LNCAP (cell line): ENCODE measurements around the gene MMP28.

ENCODE experiments used
- CTCF ChIP-seq: fragments of 450-650 bp; IDR thresholded peaks from 2 replicates; pipeline ENCODE4 v1.5.1; 2017; ENCODE audit warnings: mild to moderate bottlenecking

MMP28 gene

GRCh38 chr17:35765756-35766488 lies 29.5 kb downstream of the MMP28 start:
- no peak for TF ChIP-seq CTCF

- TF ChIP-seq CTCF = no peak
Measured at GRCh38 chr17:35765086-35765710, 30.2 kb downstream of the MMP28 start.

GRCh38 chr17:35764123-35764991 lies 31.1 kb downstream of the MMP28 start:
- TF ChIP-seq CTCF = peak; percentile 93

GRCh38 chr17:35763767-35764122 lies 31.7 kb downstream of the MMP28 start:
- no peak for TF ChIP-seq CTCF

- no peak for TF ChIP-seq CTCF
Measured at GRCh38 chr17:35761601-35762000, 33.8 kb downstream of the MMP28 start.

GRCh38 chr17:35760587-35760986 lies 34.9 kb downstream of the MMP28 start, which contains the start of gene C17orf50:
C17orf50 (plus strand) TSS chr17:35760887; CDS start chr17:35760942, 55 bp downstream.
- no peak for TF ChIP-seq CTCF

- no peak for TF ChIP-seq CTCF
Measured at GRCh38 chr17:35757243-35757642, 38.2 kb downstream of the MMP28 start.
